Vagina (tissue), 2 donors: ENCODE data around the gene SLC12A7.

Source experiments
- CTCF ChIP-seq, 3 experiments: fragments of 450-650 bp in 2 of 3; fragments of 200-600 bp in 1 of 3; sonication (generic) in 1 of 3; IDR thresholded peaks; one replicate each; pipeline ENCODE4 v1.5.1; 2017 to 2019; ENCODE audit warnings: antibody characterized with exemption in 3 of 3, mild to moderate bottlenecking in 2 of 3, moderate library complexity in 2 of 3
- POLR2A ChIP-seq, 2 donors: fragments of 450-650 bp; IDR thresholded peaks; one replicate each; pipeline ENCODE4 v1.6.1; 2017; ENCODE audit warnings: antibody characterized with exemption in 2 of 2, mild to moderate bottlenecking in 2 of 2, moderate library complexity in 2 of 2

GRCh38 chr5:1044117-1044516 lies 67.7 kb downstream of the SLC12A7 start:
- no peak for TF ChIP-seq CTCF (IDR thresholded peaks at IDR 0.05)
- TF ChIP-seq POLR2A (IDR thresholded peaks at IDR 0.05), result no peak
